OCI-LY1 (cell line): Measurements from ENCODE around the gene NEAT1.

Source experiments
- H2AFZ ChIP-seq: fragments of 200-600 bp; sonication (generic), shearing (Covaris generic); 2 replicates; pipeline ENCODE4 v1.6.0; 2014; ENCODE audit warnings: antibody characterized with exemption, mild to moderate bottlenecking, low read length
- H3F3A ChIP-seq: fragments of 200-600 bp; sonication (generic), shearing (Covaris generic); 2 replicates; pipeline ENCODE4 v1.6.0; 2014; ENCODE audit warnings: mild to moderate bottlenecking, antibody characterized with exemption, low read length, moderate library complexity; ENCODE audit not compliant: insufficient read depth
- H3K27ac ChIP-seq: fragments of 200-600 bp; sonication (generic); 2 replicates; pipeline ENCODE4 v1.5.1; 2014; ENCODE audit warnings: low read length, mixed run types, mild to moderate bottlenecking, low read depth; ENCODE audit not compliant: poor library complexity, severe bottlenecking
- H3K27me3 ChIP-seq: fragments of 200-600 bp; sonication (generic); 2 replicates; pipeline ENCODE4 v1.6.0; 2014; ENCODE audit warnings: antibody characterized with exemption, mild to moderate bottlenecking, low read length, moderate library complexity; ENCODE audit not compliant: insufficient read depth
- H3K36me3 ChIP-seq: fragments of 200-600 bp; sonication (generic); 2 replicates; pipeline ENCODE4 v1.6.1; 2014; ENCODE audit warnings: mild to moderate bottlenecking, antibody characterized with exemption, low read length, moderate library complexity, mixed read lengths; ENCODE audit not compliant: insufficient read depth
- H3K4me1 ChIP-seq: fragments of 200-600 bp; sonication (generic); 2 replicates; pipeline ENCODE4 v1.5.1; 2014; ENCODE audit warnings: mild to moderate bottlenecking, low read length, moderate library complexity; ENCODE audit not compliant: insufficient read depth, severe bottlenecking
- H3K4me2 ChIP-seq: fragments of 200-600 bp; sonication (generic), shearing (Covaris generic); 2 replicates; pipeline ENCODE4 v1.6.1; 2014; ENCODE audit warnings: low read length
- H3K4me3 ChIP-seq: fragments of 200-600 bp; sonication (generic); 2 replicates; pipeline ENCODE4 v1.5.1; 2014; ENCODE audit warnings: low read length, low read depth, mild to moderate bottlenecking, mixed read lengths; ENCODE audit not compliant: poor library complexity, severe bottlenecking
- H3K79me2 ChIP-seq: fragments of 200-600 bp; shearing (Covaris generic); 2 replicates; pipeline ENCODE4 v1.6.1; 2016; ENCODE audit warnings: mixed run types, low read length, mixed read lengths; ENCODE audit not compliant: insufficient read depth
- H3K9ac ChIP-seq: fragments of 200-600 bp; sonication (generic), shearing (Covaris generic); 2 replicates; pipeline ENCODE4 v1.6.1; 2014; ENCODE audit warnings: mild to moderate bottlenecking, low read length, mixed read lengths
- H3K9me2 ChIP-seq: fragments of 200-600 bp; sonication (generic), shearing (Covaris generic); 2 replicates; pipeline ENCODE4 v1.6.1; 2014; ENCODE audit warnings: low read depth, mild to moderate bottlenecking, low read length, mixed read lengths
- H3K9me3 ChIP-seq: fragments of 200-600 bp; shearing (Covaris generic); 2 replicates; pipeline ENCODE4 v1.6.1; 2014; ENCODE audit warnings: low read length, mixed read lengths
- H4K20me1 ChIP-seq: fragments of 200-600 bp; sonication (generic), shearing (Covaris generic); 2 replicates; pipeline ENCODE4 v1.6.0; 2016; ENCODE audit warnings: mild to moderate bottlenecking, low read length; ENCODE audit not compliant: insufficient read depth
- EZH2 ChIP-seq: fragments of 200-600 bp; sonication (generic), shearing (Covaris generic); IDR thresholded peaks from 2 replicates; pipeline ENCODE4 v1.8.0; 2017; ENCODE audit warnings: borderline replicate concordance, mixed run types, mild to moderate bottlenecking, antibody characterized with exemption, low read length, moderate library complexity, mixed read lengths
- TF ChIP-seq, protein P1 (sequence below): fragments of 200-600 bp; sonication (generic), shearing (Covaris generic); IDR thresholded peaks from 2 replicates; pipeline ENCODE4 v1.5.1; 2017; ENCODE audit warnings: mild to moderate bottlenecking, antibody characterized with exemption, low read length, moderate library complexity, mixed read lengths

The NEAT1 gene

GRCh38 chr11:65491614-65492386 lies 69.2 kb downstream of the NEAT1 start:
- H3K79me2 ChIP-seq: no peaks in the 10 kb centered on the region
- no peaks in the 10 kb centered on the region for H3K36me3 ChIP-seq
- peak overlapping the region; percentile 23; the same call in 1 of the 2 replicates for H2AFZ ChIP-seq

DNA sequence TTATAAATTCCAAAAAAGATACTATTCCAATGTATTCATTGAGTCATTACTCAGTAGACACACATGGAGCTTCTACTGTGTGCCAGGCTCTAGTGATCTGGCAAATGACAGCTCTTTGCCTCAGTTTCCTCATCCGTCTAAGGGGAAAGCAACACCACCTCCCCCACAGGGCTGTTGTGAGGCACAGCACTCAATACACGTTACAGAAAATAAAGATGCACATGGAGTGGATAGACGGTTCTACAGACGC lies 69.7 kb downstream of the NEAT1 start:
- Histone ChIP-seq H3F3A (no peaks in the 10 kb centered on the region; the same call in 1 of the 2 replicates), H3K9ac (peak overlapping the region; percentile 30; the same call in 1 of the 2 replicates), H3K9me3 (no peaks in the 10 kb centered on the region), H3K4me1 (peaks cover 92% of the 10 kb centered on the region), H3K27me3 (no peaks in the 10 kb centered on the region), H3K4me2 (peak overlapping the region; percentile 23; the same call in 1 of the 2 replicates), H3K79me2 (no peaks in the 10 kb centered on the region), H3K9me2 (no peaks in the 10 kb centered on the region), H3K36me3 (no peaks in the 10 kb centered on the region), H3K4me3 (no peak overlapping the region), H4K20me1 (no peaks in the 10 kb centered on the region), H2AFZ (no peak overlapping the region; the same call in 1 of the 2 replicates), H3K27ac (peak overlapping the region; percentile 83)
- TF ChIP-seq EZH2: no peak
- TF ChIP-seq, protein P1, sequence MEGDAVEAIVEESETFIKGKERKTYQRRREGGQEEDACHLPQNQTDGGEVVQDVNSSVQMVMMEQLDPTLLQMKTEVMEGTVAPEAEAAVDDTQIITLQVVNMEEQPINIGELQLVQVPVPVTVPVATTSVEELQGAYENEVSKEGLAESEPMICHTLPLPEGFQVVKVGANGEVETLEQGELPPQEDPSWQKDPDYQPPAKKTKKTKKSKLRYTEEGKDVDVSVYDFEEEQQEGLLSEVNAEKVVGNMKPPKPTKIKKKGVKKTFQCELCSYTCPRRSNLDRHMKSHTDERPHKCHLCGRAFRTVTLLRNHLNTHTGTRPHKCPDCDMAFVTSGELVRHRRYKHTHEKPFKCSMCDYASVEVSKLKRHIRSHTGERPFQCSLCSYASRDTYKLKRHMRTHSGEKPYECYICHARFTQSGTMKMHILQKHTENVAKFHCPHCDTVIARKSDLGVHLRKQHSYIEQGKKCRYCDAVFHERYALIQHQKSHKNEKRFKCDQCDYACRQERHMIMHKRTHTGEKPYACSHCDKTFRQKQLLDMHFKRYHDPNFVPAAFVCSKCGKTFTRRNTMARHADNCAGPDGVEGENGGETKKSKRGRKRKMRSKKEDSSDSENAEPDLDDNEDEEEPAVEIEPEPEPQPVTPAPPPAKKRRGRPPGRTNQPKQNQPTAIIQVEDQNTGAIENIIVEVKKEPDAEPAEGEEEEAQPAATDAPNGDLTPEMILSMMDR: no peak

More at GRCh38 chr11:65491614-65492386, 69.2 kb downstream of the NEAT1 start:
- no peaks in the 10 kb centered on the region; the same call in 1 of the 2 replicates for H3F3A ChIP-seq
- H3K4me2 ChIP-seq: peak overlapping the region; percentile 23; the same call in 1 of the 2 replicates
- H4K20me1 ChIP-seq: no peaks in the 10 kb centered on the region
- H3K9me2 ChIP-seq: no peaks in the 10 kb centered on the region
- H3K27me3 ChIP-seq: no peaks in the 10 kb centered on the region
- H3K4me1 ChIP-seq: peaks cover 92% of the 10 kb centered on the region
- H3K27ac ChIP-seq: peak overlapping the region; percentile 83
- TF ChIP-seq, protein P1: no peak
- TF ChIP-seq EZH2: no peak
- no peak overlapping the region for H3K4me3 ChIP-seq
- peak overlapping the region; percentile 30; the same call in 1 of the 2 replicates for H3K9ac ChIP-seq
- H3K9me3 ChIP-seq: no peaks in the 10 kb centered on the region

DNA sequence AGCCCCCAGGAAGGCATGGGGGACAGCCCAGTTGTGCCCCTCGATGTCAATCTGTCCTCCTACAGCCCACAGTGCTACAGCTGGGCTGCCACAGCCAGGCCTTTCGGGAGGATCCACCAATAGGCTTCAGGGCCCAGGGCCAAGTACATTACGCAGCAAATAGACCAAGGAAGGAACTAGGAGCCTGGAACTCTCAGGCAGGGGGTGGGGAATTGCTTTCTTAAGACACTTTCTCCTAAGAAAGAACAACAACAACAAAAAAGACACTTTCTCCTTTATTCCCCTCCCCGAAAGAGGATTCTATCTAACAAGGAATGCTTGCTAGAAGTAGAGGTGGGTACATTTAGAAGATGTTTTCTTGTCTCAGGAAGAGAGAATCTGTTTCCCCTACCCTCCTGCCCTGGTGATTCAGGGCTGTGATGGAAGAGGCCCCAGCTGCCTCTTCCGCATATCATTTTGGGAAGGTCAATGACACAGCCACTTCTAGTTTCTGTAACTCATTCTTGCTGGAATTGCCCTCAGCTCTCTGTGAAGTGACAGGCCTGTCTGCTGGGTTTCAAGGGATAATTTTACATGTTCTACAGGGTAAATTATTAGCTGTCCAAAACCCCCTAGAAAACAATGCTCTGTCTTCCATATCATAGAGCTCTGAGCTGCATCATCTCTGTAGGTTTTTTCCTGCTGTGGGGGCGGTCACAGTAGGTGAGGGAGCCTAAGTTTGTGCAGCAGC lies 70.2 kb downstream of the NEAT1 start:
- Histone ChIP-seq H3K36me3 (no peaks in the 10 kb centered on the region), H3K4me1 (peaks cover 90% of the 10 kb centered on the region), H3K9me3 (no peaks in the 10 kb centered on the region), H2AFZ (peak overlapping the region; percentile 26; the same call in 1 of the 2 replicates), H3K27me3 (no peaks in the 10 kb centered on the region), H4K20me1 (no peaks in the 10 kb centered on the region), H3K9ac (peak overlapping the region; percentile 48), H3K27ac (peak overlapping the region; percentile 83), H3K4me3 (no peak overlapping the region), H3F3A (no peaks in the 10 kb centered on the region; the same call in 1 of the 2 replicates), H3K4me2 (peak overlapping the region; percentile 23; the same call in 1 of the 2 replicates), H3K9me2 (no peaks in the 10 kb centered on the region), H3K79me2 (no peaks in the 10 kb centered on the region)
- TF ChIP-seq EZH2: no peak
- TF ChIP-seq, protein P1: no peak
